Suprapubic skin (tissue), 4 donors: Measurements from ENCODE around the gene REXO1.

Source experiments
- CTCF ChIP-seq, 2 donors: fragments of 200-600 bp in 1 of 2; fragments of 450-650 bp in 1 of 2; sonication (generic) in 1 of 2; IDR thresholded peaks; one replicate each; pipeline ENCODE4 v1.5.1; 2016 to 2019; ENCODE audit warnings: antibody characterized with exemption in 2 of 2, mild to moderate bottlenecking in 1 of 2, moderate library complexity in 1 of 2
- EP300 ChIP-seq: sonication (generic); formaldehyde crosslinking; IDR thresholded peaks from one replicate; pipeline ENCODE4 v1.6.1; 2017; ENCODE audit warnings: antibody characterized with exemption
- POLR2A ChIP-seq, 2 donors: fragments of 450-650 bp; IDR thresholded peaks; one replicate each; pipeline ENCODE4 v1.6.1; 2017; ENCODE audit warnings: antibody characterized with exemption in 2 of 2, mild to moderate bottlenecking in 2 of 2, moderate library complexity in 2 of 2
- POLR2AphosphoS5 ChIP-seq, 3 donors: sonication (generic); formaldehyde crosslinking; IDR thresholded peaks; one replicate each; pipeline ENCODE4 v1.6.1; 2017; ENCODE audit warnings: antibody characterized with exemption in 3 of 3

GRCh38 chr19:1815605-1816529 lies 32.4 kb downstream of the REXO1 start:
- no peak for TF ChIP-seq POLR2AphosphoS5 (IDR thresholded peaks at IDR 0.05)
- no peak for TF ChIP-seq POLR2A (IDR thresholded peaks at IDR 0.05)
- no peak for TF ChIP-seq CTCF (IDR thresholded peaks at IDR 0.05)
- no peak for TF ChIP-seq EP300
